Measurements from ENCODE around the gene DUS1L. TPM values are rescaled to one million over a fixed set of nuclear protein-coding genes. Genes with fewer than 3 reads are reported as not detected.

DUS1L gene
- total RNA-seq, 4 donors from 2014 or later = 73.6 to 207 (median 122) TPM

DNA sequence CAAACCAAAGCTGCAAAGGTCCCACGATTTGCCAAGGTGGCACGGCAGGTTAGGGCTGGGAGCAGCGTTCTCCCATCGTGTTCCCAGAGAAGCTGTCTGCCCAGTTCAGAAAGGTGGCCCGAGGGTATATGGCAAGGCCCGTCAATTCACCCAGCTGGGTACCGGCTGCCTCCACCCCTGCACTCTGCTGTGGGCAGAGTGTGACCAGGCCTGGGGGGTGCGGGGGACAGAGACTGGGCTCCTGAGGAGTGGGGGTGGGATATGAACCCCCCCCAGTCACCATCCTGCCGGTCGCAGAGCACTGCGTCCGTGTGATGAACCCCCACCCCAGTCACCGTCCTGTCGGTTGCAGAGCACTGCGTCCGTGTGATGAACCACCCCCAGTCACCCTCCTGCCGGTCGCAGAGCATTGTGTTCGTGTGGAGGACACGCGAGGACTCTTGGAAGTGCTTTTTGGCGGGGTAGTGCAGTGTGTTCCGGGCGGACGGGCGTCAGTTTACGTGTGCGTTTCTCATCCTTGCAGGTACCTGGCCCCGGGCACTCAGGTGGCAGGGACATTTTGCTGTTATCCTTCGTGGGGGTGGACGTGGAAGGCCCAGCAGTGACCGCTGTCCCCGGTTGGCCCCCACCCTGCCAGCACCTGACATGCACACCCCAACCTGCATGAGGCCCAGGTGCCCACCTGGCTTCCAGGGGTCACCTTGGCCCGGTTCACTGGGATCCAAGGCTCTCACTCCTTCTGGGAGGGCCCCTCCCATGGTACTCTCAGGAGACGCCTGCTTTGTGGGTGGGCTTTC is 35.1 kb upstream of the DUS1L start:
- peak overlapping the region in 2 of 4 donors; percentile 85 to 92 for H3K27ac ChIP-seq
- no peaks in the 10 kb centered on the region for H3K9me3 ChIP-seq
- no peaks in the 10 kb centered on the region for H3K36me3 ChIP-seq
- DNase-seq = no peak
- no peaks in the 10 kb centered on the region for H3K27me3 ChIP-seq
- peaks cover 0 to 43% (median 28%) of the 10 kb centered on the region in 4 donors for H3K4me1 ChIP-seq
- no peak for TF ChIP-seq POLR2A (IDR thresholded peaks at IDR 0.05)
- TF ChIP-seq, protein P1, sequence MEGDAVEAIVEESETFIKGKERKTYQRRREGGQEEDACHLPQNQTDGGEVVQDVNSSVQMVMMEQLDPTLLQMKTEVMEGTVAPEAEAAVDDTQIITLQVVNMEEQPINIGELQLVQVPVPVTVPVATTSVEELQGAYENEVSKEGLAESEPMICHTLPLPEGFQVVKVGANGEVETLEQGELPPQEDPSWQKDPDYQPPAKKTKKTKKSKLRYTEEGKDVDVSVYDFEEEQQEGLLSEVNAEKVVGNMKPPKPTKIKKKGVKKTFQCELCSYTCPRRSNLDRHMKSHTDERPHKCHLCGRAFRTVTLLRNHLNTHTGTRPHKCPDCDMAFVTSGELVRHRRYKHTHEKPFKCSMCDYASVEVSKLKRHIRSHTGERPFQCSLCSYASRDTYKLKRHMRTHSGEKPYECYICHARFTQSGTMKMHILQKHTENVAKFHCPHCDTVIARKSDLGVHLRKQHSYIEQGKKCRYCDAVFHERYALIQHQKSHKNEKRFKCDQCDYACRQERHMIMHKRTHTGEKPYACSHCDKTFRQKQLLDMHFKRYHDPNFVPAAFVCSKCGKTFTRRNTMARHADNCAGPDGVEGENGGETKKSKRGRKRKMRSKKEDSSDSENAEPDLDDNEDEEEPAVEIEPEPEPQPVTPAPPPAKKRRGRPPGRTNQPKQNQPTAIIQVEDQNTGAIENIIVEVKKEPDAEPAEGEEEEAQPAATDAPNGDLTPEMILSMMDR (IDR thresholded peaks at IDR 0.05) = no peak
- no peak overlapping the region for H3K4me3 ChIP-seq

DNA sequence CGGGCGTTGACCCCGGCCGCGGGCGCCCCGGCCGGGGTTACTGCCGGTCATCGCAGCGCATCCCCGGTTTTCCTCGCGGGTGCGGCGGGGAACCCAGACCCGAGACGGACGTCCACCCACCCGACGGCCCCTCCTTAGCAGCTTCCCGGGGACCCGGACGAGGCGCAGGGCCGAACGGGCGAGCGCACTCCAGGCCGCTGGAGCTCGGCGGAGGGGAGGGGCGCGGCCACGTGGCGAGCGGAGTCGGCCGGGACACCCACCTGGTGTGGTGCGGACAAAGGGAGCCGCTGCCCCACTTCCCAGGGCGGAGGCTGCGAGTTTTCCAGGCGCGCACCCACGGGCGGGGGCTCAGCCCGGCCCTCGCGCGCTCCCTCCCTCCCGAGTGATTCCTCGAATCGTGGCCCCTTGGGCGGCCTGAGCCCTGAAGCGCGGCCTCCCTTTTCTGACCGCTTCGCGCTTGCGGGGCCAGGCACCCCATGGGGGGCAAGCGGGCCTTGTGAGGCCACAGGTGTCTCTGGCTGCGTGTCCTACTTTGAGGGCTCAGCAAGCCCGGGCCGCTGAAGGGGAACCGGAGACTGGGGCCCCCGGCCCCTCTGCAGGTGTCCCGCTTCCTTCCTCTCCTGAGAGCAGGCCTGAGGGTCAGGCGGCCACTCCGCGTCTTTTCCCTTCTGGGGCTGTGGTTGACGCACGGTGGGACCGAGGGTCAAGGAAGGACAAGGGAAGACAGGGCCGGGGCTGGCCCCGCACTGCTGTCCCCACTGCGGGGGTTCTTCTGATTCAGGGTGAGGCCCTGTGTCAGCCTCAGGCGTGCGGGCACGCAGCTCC is 33.5 kb upstream of the DUS1L start:
- H3K9me3 ChIP-seq = no peaks in the 10 kb centered on the region
- peak overlapping the region; percentile 85 to 99 (median 96) for H3K27ac ChIP-seq
- no peaks in the 10 kb centered on the region for H3K27me3 ChIP-seq
- peaks cover 0 to 15% (median 0%) of the 10 kb centered on the region in 3 donors for H3K36me3 ChIP-seq
- TF ChIP-seq POLR2A (IDR thresholded peaks at IDR 0.05) = no peak
- TF ChIP-seq, protein P1 (IDR thresholded peaks at IDR 0.05) = no peak
- peaks cover 0 to 37% (median 23%) of the 10 kb centered on the region in 4 donors for H3K4me1 ChIP-seq
- peak overlapping the region; percentile 87 to 98 (median 95) for H3K4me3 ChIP-seq
- peak in 2 of 3 donors; percentile 66 to 78 for DNase-seq

DNA sequence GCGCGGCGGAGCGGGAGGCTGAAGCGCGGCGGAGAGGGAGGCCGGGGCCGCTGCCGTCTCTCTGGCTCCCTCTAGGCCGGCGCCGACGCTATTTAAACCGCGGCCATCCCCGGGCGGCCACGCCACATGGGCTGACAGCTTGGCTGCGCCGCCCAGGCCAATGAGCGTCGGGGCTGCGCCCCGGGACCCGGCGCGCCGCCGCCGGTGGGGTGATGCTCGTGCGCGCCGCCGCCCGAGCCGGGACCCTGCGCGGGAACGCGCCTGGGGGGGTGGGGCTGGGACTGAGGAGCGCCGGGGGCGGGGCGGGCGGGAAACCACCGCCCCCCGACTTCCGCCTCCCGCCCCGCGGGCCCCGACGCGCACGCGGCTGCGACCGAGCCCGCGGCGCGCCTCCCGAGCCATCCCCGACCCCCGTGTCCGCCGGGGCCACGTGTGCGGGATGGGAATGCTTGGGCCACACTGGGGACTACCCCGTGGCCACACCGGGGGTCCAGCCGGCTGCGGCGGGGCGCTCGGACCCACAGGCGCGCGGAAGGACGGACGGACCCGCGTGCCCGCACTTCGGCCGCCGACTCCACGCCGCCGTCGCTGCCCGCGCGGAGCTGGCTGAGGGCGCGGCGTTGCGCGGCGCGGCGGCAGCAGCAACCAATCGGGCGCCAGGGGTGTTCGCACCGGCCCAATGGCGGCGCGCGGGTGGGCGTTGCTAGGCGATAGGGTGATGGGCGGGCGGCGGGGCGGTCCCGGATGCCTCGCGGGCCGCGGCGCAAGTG is 32.8 kb upstream of the DUS1L start, which contains the start of gene FASN:
Gene FASN (minus strand): TSS at position 68 of the 770 bp plus-strand sequence. CDS start 1,791 bp downstream, outside the sequence.
- Histone ChIP-seq H3K4me3 (peak within 1 kb of the TSS; percentile 87 to 98 (median 95)), H3K36me3 (peaks cover 0 to 22% (median 0%) of the 10 kb centered on the region in 3 donors), H3K27me3 (no peaks in the 10 kb centered on the region), H3K4me1 (peaks cover 0 to 29% (median 23%) of the 10 kb centered on the region in 4 donors), H3K9me3 (no peaks in the 10 kb centered on the region), H3K27ac (peak within 1 kb of the TSS; percentile 85 to 99 (median 96))
- DNase-seq = peak; percentile 96 to 98 (median 97)
- peak; percentile 95 to 99 for TF ChIP-seq POLR2A (IDR thresholded peaks at IDR 0.05)
- TF ChIP-seq, protein P1 (IDR thresholded peaks at IDR 0.05) = peak in 5 of 6 experiments; percentile 33 to 55 (median 43)

DNA sequence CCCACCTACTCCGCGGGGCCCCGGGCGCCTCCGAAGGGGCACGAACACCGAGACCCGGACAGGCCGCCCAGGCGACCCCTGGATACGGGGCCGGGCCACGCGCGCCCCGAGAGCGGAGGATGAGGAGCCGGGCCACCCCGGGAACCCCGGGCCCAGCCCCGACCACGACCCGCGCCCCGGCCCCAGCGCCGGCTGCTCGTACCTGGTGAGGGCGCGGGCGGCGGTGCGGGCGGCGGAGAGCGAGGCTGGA is 32.2 kb upstream of the DUS1L start:
- peak in 1 of 3 donors; percentile 61 for DNase-seq
- Histone ChIP-seq H3K4me1 (peaks cover 0 to 29% (median 23%) of the 10 kb centered on the region in 4 donors), H3K27ac (peak overlapping the region; percentile 85 to 99 (median 96)), H3K9me3 (no peaks in the 10 kb centered on the region), H3K36me3 (peaks cover 0 to 28% (median 0%) of the 10 kb centered on the region in 3 donors), H3K27me3 (no peaks in the 10 kb centered on the region), H3K4me3 (peak overlapping the region; percentile 87 to 98 (median 95))
- TF ChIP-seq, protein P1 (IDR thresholded peaks at IDR 0.05) = no peak
- TF ChIP-seq POLR2A (IDR thresholded peaks at IDR 0.05) = no peak
